HCT116 (cell line): ENCODE measurements around the gene COL23A1.

ENCODE experiments used
- CBX3 ChIP-seq: IDR thresholded peaks from 2 replicates; pipeline ENCODE4 v1.6.1; 2012; ENCODE audit warnings: low read depth
- CEBPB ChIP-seq: IDR thresholded peaks from 2 replicates; pipeline ENCODE4 v1.6.1; 2012; ENCODE audit warnings: low read depth
- CTCF ChIP-seq, 3 experiments: fragments of 200-600 bp in 1 of 3; sonication (generic) in 1 of 3; IDR thresholded peaks in 2 of 3; conservative IDR thresholded peaks in 1 of 3; 2 replicates each; pipeline ENCODE4 v1.5.1; 2012 to 2017; ENCODE audit warnings: low read depth in 2 of 3, low read length in 2 of 3, antibody characterized with exemption in 1 of 3, borderline replicate concordance in 1 of 3, control low read depth in 1 of 3, mild to moderate bottlenecking in 1 of 3, mixed read lengths in 1 of 3, mixed run types in 1 of 3, moderate library complexity in 1 of 3; ENCODE audit not compliant: insufficient read depth in 1 of 3
- EZH2 ChIP-seq: fragments of 200-600 bp; sonication (generic); IDR thresholded peaks from 2 replicates; pipeline ENCODE4 v1.6.1; 2017; ENCODE audit warnings: antibody characterized with exemption, mixed run types
- JUND ChIP-seq: IDR thresholded peaks from 2 replicates; pipeline ENCODE4 v1.6.1; 2012
- MAX ChIP-seq: IDR thresholded peaks from 2 replicates; pipeline ENCODE4 v1.6.1; 2012
- POLR2A ChIP-seq: IDR thresholded peaks from 2 replicates; pipeline ENCODE4 v1.7.0; 2011; ENCODE audit warnings: borderline replicate concordance; ENCODE audit not compliant: insufficient read depth, insufficient read length; ENCODE audit errors: extremely low read depth
- POLR2AphosphoS5 ChIP-seq: IDR thresholded peaks from 2 replicates; pipeline ENCODE4 v1.6.1; 2011; ENCODE audit warnings: mild to moderate bottlenecking, low read depth, low read length, moderate library complexity
- RAD21 ChIP-seq: IDR thresholded peaks from 2 replicates; pipeline ENCODE4 v1.6.1; 2012; ENCODE audit warnings: low read depth, mild to moderate bottlenecking
- REST ChIP-seq: IDR thresholded peaks from 2 replicates; pipeline ENCODE4 v1.6.1; 2012; ENCODE audit warnings: low read depth
- SIN3A ChIP-seq: IDR thresholded peaks from 2 replicates; pipeline ENCODE4 v1.6.1; 2012; ENCODE audit warnings: low read depth
- YY1 ChIP-seq: IDR thresholded peaks from 2 replicates; pipeline ENCODE4 v1.6.1; 2011; ENCODE audit warnings: low read length, low read depth, moderate library complexity, mild to moderate bottlenecking; ENCODE audit not compliant: insufficient replicate concordance; ENCODE audit errors: extremely low read depth
- ZFX ChIP-seq: fragments of 450-650 bp; IDR thresholded peaks from 2 replicates; pipeline ENCODE4 v1.6.1; 2017
- ZNF274 ChIP-seq: fragments of 200-500 bp; sonication (Bioruptor generic); IDR thresholded peaks from 2 replicates; pipeline ENCODE4 v1.6.1; 2014; ENCODE audit warnings: mild to moderate bottlenecking, low read depth, low read length, inconsistent platforms

DNA sequence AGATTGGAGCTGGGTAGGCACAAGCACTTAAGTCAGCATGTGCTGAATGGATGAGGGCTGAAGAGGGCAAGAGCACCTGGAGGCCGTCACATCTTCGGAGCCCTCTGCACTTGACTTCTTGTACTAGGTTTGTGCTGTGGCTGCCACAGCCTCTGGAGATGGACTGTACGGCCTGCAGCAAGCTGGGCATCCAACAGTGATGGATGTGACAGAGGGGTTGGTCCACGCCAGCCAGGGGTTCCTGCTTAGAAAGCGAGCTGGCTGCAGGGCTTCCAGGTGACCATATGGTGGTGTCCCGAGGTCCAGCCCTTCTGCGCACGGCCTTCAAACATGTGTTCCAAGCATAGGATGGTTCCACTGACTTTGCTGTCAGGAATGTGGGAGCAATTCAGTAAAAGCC lies 292.4 kb downstream of the COL23A1 start:
- TF ChIP-seq CTCF (IDR thresholded peaks at IDR 0.05 in 2 of 3, conservative IDR thresholded peaks at IDR 0.05 in 1 of 3; ENCODE audit: borderline replicate concordance in 1 of 3, insufficient read depth in 1 of 3, low read depth in 2 of 3, low read length in 2 of 3) (no peak), REST (no peak), EZH2 (no peak), RAD21 (no peak), POLR2AphosphoS5 (no peak), CEBPB (no peak), JUND (no peak), ZFX (no peak), YY1 (no peak), ZNF274 (no peak), POLR2A (no peak), MAX (no peak), CBX3 (no peak), SIN3A (no peak)
